HG03571 (cell line): ENCODE data around the gene MYO16.
A peak's percentile ranks its signal among the peaks of the same experiment; 100 is the strongest.
"Not testable (repeated sequence)": the region's sequence is repeated elsewhere in the genome, so short reads cannot be mapped to it uniquely, and the experiment has no call there.

Experiments used
- ATAC-seq: cut with Tn5 transposase; IDR thresholded peaks from one replicate; pipeline ENCODE4 v1.9.1; 2021; ENCODE audit not compliant: unreplicated experiment

MYO16 gene

GRCh38 chr13:108734676-108735075, 105.3 kb downstream of the MYO16 start:
- ATAC-seq, result no peak

GRCh38 chr13:108741930-108742329, 112.5 kb downstream of the MYO16 start:
- ATAC-seq, result no peak

GRCh38 chr13:108742701-108743451, 113.5 kb downstream of the MYO16 start:
- ATAC-seq, result no peak

- no peak for ATAC-seq
These were observed 114.1 kb downstream of the MYO16 start for GRCh38 chr13:108743522-108743921.

- no peak for ATAC-seq
These were observed 118.4 kb downstream of the MYO16 start for GRCh38 chr13:108747843-108748242.

GRCh38 chr13:108752276-108752675, 122.9 kb downstream of the MYO16 start:
- ATAC-seq, result no peak

GRCh38 chr13:108755083-108755482, 125.7 kb downstream of the MYO16 start:
- ATAC-seq, result no peak

GRCh38 chr13:108760129-108760528, 130.7 kb downstream of the MYO16 start:
- ATAC-seq, result no peak

- ATAC-seq, result no peak
These were observed 131.1 kb downstream of the MYO16 start for GRCh38 chr13:108760541-108760940.

GRCh38 chr13:108768035-108768434, 138.6 kb downstream of the MYO16 start:
- no peak for ATAC-seq

GRCh38 chr13:108769213-108770070, 140.0 kb downstream of the MYO16 start:
- peak; percentile 46 for ATAC-seq

- ATAC-seq, result no peak
These were observed 146.2 kb downstream of the MYO16 start for GRCh38 chr13:108775597-108775996.

GRCh38 chr13:108776650-108777049, 147.2 kb downstream of the MYO16 start:
- ATAC-seq, result no peak

GRCh38 chr13:108777421-108778420, 148.3 kb downstream of the MYO16 start:
- ATAC-seq, result no peak

GRCh38 chr13:108779308-108779707, 149.9 kb downstream of the MYO16 start:
- no peak for ATAC-seq

GRCh38 chr13:108780706-108781105, 151.3 kb downstream of the MYO16 start:
- no peak for ATAC-seq

- no peak for ATAC-seq
These were observed 151.9 kb downstream of the MYO16 start for GRCh38 chr13:108781312-108781711.

- not testable (repeated sequence) for ATAC-seq
These were observed 153.1 kb downstream of the MYO16 start for GRCh38 chr13:108782480-108782879.

- no peak for ATAC-seq
These were observed 156.4 kb downstream of the MYO16 start for GRCh38 chr13:108785844-108786243.

GRCh38 chr13:108786456-108787200, 157.2 kb downstream of the MYO16 start:
- no peak for ATAC-seq
